Measurements from ENCODE around the gene AVPR2. TPM values are rescaled to one million over a fixed set of nuclear protein-coding genes. Genes with fewer than 3 reads are reported as not detected.

AVPR2 gene
- total and polyA plus RNA-seq, 9 of the 15 experiments (the other 6 are each of a cell fraction or from before 2014, with no cell fraction given), result not detected

DNA sequence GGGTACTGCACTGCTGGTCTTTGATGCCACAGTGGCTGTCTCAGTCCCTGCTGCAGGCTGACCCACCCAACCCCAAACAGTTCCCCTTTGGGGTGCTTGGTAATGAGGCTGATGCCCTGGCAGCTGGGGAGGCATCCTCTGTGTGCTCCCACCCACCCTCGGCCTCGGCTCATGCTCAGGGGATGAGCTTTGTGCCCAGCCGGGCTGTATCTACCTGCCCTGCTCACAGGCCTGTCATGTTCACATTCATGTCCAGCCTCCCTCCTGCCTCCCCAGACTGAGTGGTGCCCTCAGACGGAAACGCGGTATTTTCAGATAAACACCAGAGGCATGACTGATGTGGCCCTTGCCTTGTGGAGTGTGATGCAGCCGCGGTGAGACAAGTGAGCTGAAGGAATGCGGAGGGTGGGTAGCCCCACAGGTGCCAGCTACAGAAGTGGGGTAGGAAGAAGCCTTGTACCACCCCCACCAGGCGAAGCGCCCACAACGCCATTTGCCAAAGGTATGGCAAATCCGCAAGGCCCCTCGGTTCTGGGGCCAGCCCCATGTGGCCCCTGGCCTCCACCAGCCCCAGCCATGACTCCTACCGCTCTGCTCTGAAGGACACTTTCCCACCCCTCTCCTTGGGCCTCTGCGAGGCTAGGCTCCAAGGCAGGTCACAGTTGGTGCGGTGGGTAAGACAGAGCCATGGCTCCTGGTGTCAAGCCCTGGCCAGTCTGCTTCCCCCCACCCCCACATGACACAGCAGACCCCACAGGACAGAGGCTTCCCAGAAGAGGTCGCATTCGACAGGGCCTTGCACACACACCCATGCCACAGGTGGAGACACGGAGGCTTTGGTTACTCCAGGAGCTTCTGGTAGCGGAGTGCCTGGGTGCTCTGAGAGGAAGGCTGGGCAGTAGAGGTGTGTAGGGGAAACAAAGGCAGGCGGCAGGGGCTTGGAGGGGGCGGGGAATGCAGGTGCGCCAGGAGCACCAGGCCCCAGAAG is 41.8 kb downstream of the AVPR2 start (continued):
- TF ChIP-seq, protein P1, sequence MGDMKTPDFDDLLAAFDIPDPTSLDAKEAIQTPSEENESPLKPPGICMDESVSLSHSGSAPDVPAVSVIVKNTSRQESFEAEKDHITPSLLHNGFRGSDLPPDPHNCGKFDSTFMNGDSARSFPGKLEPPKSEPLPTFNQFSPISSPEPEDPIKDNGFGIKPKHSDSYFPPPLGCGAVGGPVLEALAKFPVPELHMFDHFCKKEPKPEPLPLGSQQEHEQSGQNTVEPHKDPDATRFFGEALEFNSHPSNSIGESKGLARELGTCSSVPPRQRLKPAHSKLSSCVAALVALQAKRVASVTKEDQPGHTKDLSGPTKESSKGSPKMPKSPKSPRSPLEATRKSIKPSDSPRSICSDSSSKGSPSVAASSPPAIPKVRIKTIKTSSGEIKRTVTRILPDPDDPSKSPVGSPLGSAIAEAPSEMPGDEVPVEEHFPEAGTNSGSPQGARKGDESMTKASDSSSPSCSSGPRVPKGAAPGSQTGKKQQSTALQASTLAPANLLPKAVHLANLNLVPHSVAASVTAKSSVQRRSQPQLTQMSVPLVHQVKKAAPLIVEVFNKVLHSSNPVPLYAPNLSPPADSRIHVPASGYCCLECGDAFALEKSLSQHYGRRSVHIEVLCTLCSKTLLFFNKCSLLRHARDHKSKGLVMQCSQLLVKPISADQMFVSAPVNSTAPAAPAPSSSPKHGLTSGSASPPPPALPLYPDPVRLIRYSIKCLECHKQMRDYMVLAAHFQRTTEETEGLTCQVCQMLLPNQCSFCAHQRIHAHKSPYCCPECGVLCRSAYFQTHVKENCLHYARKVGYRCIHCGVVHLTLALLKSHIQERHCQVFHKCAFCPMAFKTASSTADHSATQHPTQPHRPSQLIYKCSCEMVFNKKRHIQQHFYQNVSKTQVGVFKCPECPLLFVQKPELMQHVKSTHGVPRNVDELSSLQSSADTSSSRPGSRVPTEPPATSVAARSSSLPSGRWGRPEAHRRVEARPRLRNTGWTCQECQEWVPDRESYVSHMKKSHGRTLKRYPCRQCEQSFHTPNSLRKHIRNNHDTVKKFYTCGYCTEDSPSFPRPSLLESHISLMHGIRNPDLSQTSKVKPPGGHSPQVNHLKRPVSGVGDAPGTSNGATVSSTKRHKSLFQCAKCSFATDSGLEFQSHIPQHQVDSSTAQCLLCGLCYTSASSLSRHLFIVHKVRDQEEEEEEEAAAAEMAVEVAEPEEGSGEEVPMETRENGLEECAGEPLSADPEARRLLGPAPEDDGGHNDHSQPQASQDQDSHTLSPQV (IDR thresholded peaks at IDR 0.05), result no peak
- TF ChIP-seq ZNF561 (CRISPR knock-in tag; conservative IDR thresholded peaks at IDR 0.05) (no peak), ARID1B (IDR thresholded peaks at IDR 0.05) (no peak), CEBPB (tag; IDR thresholded peaks at IDR 0.05) (no peak), ZNF589 (CRISPR knock-in tag; IDR thresholded peaks at IDR 0.05; ENCODE audit: low read depth) (no peak), PHF20 (IDR thresholded peaks at IDR 0.05; ENCODE audit: partially characterized antibody) (no peak), FOXK2 (conservative IDR thresholded peaks at IDR 0.05 in 1 of 2, IDR thresholded peaks at IDR 0.05 in 1 of 2; ENCODE audit: low read depth in 2 of 2) (no peak), SMARCA4 (IDR thresholded peaks at IDR 0.05) (no peak), CREM (IDR thresholded peaks at IDR 0.05; ENCODE audit: low read depth) (no peak), RBFOX2 (IDR thresholded peaks at IDR 0.05; ENCODE audit: low read depth, low read length) (peak; percentile 26; the same call in 1 of the 2 replicates), SUPT5H (IDR thresholded peaks at IDR 0.05) (peak; percentile 42; the same call in 1 of the 2 replicates), ZNF445 (CRISPR knock-in tag; IDR thresholded peaks at IDR 0.05; ENCODE audit: low read depth) (no peak)
- TF ChIP-seq, protein P2, sequence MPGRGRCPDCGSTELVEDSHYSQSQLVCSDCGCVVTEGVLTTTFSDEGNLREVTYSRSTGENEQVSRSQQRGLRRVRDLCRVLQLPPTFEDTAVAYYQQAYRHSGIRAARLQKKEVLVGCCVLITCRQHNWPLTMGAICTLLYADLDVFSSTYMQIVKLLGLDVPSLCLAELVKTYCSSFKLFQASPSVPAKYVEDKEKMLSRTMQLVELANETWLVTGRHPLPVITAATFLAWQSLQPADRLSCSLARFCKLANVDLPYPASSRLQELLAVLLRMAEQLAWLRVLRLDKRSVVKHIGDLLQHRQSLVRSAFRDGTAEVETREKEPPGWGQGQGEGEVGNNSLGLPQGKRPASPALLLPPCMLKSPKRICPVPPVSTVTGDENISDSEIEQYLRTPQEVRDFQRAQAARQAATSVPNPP (IDR thresholded peaks at IDR 0.05; ENCODE audit: borderline replicate concordance, insufficient read depth, insufficient read length), result no peak
- TF ChIP-seq, protein P3, sequence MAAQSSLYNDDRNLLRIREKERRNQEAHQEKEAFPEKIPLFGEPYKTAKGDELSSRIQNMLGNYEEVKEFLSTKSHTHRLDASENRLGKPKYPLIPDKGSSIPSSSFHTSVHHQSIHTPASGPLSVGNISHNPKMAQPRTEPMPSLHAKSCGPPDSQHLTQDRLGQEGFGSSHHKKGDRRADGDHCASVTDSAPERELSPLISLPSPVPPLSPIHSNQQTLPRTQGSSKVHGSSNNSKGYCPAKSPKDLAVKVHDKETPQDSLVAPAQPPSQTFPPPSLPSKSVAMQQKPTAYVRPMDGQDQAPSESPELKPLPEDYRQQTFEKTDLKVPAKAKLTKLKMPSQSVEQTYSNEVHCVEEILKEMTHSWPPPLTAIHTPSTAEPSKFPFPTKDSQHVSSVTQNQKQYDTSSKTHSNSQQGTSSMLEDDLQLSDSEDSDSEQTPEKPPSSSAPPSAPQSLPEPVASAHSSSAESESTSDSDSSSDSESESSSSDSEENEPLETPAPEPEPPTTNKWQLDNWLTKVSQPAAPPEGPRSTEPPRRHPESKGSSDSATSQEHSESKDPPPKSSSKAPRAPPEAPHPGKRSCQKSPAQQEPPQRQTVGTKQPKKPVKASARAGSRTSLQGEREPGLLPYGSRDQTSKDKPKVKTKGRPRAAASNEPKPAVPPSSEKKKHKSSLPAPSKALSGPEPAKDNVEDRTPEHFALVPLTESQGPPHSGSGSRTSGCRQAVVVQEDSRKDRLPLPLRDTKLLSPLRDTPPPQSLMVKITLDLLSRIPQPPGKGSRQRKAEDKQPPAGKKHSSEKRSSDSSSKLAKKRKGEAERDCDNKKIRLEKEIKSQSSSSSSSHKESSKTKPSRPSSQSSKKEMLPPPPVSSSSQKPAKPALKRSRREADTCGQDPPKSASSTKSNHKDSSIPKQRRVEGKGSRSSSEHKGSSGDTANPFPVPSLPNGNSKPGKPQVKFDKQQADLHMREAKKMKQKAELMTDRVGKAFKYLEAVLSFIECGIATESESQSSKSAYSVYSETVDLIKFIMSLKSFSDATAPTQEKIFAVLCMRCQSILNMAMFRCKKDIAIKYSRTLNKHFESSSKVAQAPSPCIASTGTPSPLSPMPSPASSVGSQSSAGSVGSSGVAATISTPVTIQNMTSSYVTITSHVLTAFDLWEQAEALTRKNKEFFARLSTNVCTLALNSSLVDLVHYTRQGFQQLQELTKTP (IDR thresholded peaks at IDR 0.05; ENCODE audit: low read depth in 1 of 2, partially characterized antibody in 2 of 2), result no peak

Data from K562 (cell line).